Activated naive CD4-positive, alpha-beta T cell treated with anti-CD3 and anti-CD28 coated beads, Interleukin-2, amount 50 U/mL, for 16 hours (primary cell): Measurements from ENCODE around the gene ZBTB8OS.

Source experiments
- DNase-seq: peaks from one replicate; pipeline ENCODE4 v3.0.0-alpha.2; 2020

The ZBTB8OS gene

DNA sequence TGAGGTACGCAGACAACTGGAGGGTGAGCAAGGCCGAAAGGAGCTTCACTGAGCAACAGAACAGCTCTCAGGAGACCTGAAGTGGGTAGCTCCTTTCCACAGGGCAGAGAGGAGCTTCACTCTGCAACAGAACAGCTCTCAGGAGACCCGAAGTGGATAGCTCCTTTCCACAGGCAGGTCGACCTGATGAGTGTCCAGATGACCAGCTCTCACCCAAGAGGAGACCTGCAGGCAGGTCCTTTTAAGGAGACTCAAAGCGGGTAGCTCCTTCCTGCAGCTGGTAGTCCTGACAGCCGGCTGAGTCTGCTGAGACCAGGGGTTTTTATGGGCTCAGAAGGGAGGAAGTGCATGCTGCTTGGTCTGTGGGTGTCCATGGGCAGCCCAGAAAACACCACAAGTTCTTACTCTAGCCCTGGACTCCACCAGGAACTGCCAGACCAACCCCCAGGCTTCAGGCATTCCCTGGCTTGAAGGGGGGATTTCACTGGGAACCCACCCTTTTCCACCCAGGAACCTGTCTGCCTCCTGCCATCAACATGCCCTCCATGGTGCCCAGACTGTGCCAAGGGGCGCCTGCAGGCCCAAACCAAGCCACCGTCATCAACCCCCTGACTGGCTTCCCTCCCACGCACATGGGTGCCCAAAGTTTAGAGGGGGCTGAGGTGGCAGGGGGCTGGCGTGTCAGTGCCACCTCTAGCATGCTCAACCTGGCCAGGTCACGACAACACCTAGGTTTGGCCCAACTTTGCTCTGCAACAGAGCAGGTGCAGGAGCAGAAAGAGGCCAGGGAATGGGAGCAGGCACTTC is 43.6 kb downstream of the ZBTB8OS start:
- DNase-seq: no peak

DNA sequence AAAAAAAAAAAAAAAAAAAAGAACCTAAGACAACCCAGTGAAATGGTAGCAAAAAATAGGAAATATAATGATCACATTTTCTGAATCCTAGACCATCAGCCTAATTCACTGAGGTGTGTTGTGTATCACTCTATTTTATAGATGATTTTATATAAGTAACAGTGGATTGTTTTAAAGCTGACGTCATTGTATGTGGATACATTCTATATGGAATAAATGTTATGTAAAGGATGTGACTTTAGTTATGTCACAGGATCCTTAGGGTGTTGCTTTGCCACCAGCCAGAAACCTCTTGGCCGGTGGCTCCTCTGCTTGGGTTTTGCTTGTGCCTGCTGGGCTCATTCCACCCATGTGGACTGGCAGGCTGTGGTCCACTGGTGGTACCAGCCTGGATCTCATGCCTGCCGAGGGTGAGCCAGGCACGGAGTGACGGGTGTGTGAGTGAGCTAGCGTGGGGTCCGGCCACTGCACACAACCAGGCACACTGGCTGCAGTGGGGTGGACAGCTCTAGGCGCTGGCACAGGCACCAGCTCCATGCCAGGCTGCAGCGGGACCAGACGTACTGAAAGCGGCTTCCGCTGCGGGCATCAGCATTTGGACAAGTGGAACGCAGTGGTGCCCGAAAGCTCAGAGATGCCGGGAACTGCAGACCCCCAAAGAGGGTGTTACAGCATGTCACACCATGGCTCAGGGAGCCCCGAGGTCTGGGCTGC is 44.5 kb downstream of the ZBTB8OS start:
- no peak for DNase-seq

DNA sequence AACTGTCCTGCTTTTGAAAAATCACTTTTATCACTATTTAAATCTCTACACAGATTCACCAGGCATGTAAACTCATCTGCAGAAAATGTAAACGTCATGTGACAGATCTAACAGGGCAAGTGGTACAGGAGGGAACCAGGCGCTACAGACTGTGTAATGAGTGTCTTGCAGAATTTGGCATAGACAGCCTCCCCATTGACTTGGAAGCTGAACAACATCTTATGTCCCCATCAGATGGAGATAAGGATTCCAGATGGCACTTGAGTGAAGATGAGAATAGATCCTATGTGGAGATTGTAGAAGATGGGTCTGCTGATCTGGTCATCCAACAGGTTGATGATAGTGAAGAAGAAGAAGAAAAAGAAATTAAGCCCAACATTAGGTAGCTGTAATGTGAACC is 50.3 kb downstream of the ZBTB8OS start:
- no peak for DNase-seq

DNA sequence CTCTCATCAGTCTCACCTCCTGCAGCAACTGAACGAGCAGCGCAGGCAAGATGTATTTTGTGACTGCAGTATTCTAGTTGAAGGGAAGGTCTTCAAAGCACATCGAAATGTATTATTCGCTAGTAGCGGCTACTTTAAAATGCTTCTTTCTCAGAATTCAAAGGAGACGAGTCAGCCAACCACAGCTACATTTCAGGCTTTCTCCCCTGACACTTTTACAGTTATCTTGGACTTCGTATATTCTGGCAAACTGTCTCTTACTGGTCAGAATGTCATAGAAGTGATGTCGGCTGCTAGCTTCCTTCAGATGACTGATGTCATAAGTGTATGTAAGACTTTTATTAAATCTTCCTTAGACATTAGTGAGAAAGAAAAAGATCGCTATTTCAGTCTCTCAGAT is 57.4 kb downstream of the ZBTB8OS start:
- DNase-seq: no peak

DNA sequence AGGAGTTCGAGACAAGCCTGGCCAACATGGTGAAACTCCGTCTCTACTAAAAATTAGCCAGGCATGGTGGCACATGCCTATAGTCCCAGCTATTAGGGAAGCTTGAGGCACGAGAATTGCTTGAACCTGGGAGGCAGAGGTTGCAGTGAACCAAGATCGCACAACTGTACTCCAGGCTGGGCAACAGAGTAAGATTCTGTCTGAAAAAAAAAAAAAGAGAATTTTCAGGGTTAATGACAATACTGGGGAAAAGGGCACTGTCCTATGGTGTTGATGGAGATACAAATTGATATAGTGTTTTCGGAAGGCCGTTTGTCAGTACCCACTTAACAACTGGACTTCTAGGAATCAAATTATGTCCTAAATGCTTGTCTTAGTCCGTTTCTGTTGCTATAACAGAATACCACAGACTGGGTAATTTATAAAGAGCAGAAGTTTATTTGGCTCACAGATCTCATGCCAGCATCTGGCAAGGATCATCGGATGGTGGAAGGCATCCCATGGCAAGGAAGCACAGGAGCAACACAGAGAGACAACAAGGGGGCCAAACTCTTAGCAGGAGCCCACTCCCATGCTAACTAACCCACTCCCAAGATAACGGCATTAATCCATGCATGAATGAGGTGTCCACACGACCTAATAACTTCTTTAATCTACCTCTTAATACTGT is 69.9 kb downstream of the ZBTB8OS start:
- no peak for DNase-seq
